HEK293 (cell line): ENCODE data around the gene MYOZ3.
A peak's percentile ranks its signal among the peaks of the same experiment; 100 is the strongest.

Experiments
- CTCF ChIA-PET: fragments of 350-600 bp; formaldehyde crosslinking; extraction: SDS; loops from one replicate; lab custom pipeline; 2021; ENCODE audit warnings: antibody characterized with exemption; lab: Yijun Ruan, JAX
- POLR2A ChIA-PET: fragments of 300-600 bp; formaldehyde crosslinking; extraction: SDS; loops from one replicate; lab custom pipeline; 2020; ENCODE audit warnings: antibody characterized with exemption, inconsistent platforms; lab: Yijun Ruan, JAX
- H3K27ac ChIP-seq: fragments of 200-500 bp; sonication (Bioruptor generic); 2 replicates; pipeline ENCODE4 v1.5.1; 2014; ENCODE audit warnings: low read depth, low read length, control low read depth, inconsistent platforms; ENCODE audit errors: extremely low read depth
- H3K36me3 ChIP-seq, 2 experiments: fragments of 200-500 bp in 1 of 2; sonication (Bioruptor generic) in 1 of 2; 1 replicate in 1 of 2; 2 replicates in 1 of 2; pipeline ENCODE4 v1.5.1; 2014 to 2017; ENCODE audit warnings: inconsistent platforms in 2 of 2, low read length in 2 of 2; ENCODE audit not compliant: control insufficient read depth in 2 of 2, insufficient read depth in 1 of 2
- H3K4me1 ChIP-seq: fragments of 200-500 bp; sonication (Bioruptor generic); 2 replicates; pipeline ENCODE4 v1.5.1; 2014; ENCODE audit warnings: mild to moderate bottlenecking, low read length, inconsistent platforms; ENCODE audit not compliant: control insufficient read depth, insufficient read depth
- H3K4me3 ChIP-seq: 2 replicates; pipeline ENCODE4 v1.5.1; 2011; ENCODE audit warnings: low read depth, mild to moderate bottlenecking, control low read depth, low read length, moderate library complexity
- H3K9me3 ChIP-seq: fragments of 200-500 bp; sonication (Bioruptor generic); 2 replicates; pipeline ENCODE4 v1.5.1; 2014; ENCODE audit warnings: low read depth, low read length, inconsistent platforms; ENCODE audit not compliant: control insufficient read depth, insufficient read depth
- EGR2 ChIP-seq: fragments of 450-650 bp; formaldehyde crosslinking; IDR thresholded peaks from 2 replicates; pipeline ENCODE4 v1.5.1; 2016; ENCODE audit warnings: low read depth, missing biosample characterization, missing genetic modification characterization
- GLIS2 ChIP-seq: fragments of 450-650 bp; formaldehyde crosslinking; IDR thresholded peaks from 2 replicates; pipeline ENCODE4 v1.5.1; 2016; ENCODE audit warnings: missing biosample characterization, missing genetic modification characterization
- HOXD13 ChIP-seq: sonication (generic); formaldehyde crosslinking; IDR thresholded peaks from 2 replicates; pipeline ENCODE4 v1.8.0; 2022; ENCODE audit warnings: missing genetic modification reagents, borderline replicate concordance
- KLF16 ChIP-seq: fragments of 450-650 bp; formaldehyde crosslinking; IDR thresholded peaks from 2 replicates; pipeline ENCODE4 v1.5.1; 2017; ENCODE audit warnings: missing biosample characterization, missing genetic modification characterization
- KLF17 ChIP-seq: fragments of 450-650 bp; formaldehyde crosslinking; IDR thresholded peaks from 2 replicates; pipeline ENCODE4 v1.5.1; 2016; ENCODE audit warnings: missing biosample characterization, missing genetic modification characterization
- MYNN ChIP-seq: fragments of 450-650 bp; formaldehyde crosslinking; IDR thresholded peaks from 2 replicates; pipeline ENCODE4 v1.5.1; 2016; ENCODE audit warnings: missing biosample characterization, missing genetic modification characterization, borderline replicate concordance
- PATZ1 ChIP-seq: fragments of 450-650 bp; formaldehyde crosslinking; IDR thresholded peaks from 2 replicates; pipeline ENCODE4 v1.5.1; 2016; ENCODE audit warnings: missing biosample characterization, missing genetic modification characterization
- PRDM6 ChIP-seq: fragments of 450-650 bp; formaldehyde crosslinking; IDR thresholded peaks from 2 replicates; pipeline ENCODE4 v1.5.1; 2017; ENCODE audit warnings: missing biosample characterization, missing genetic modification characterization
- SCRT2 ChIP-seq: fragments of 450-650 bp; formaldehyde crosslinking; IDR thresholded peaks from 2 replicates; pipeline ENCODE4 v1.5.1; 2016; ENCODE audit warnings: missing biosample characterization, missing genetic modification characterization
- SP3 ChIP-seq: fragments of 450-650 bp; formaldehyde crosslinking; IDR thresholded peaks from 2 replicates; pipeline ENCODE4 v1.5.1; 2016; ENCODE audit warnings: missing biosample characterization, missing genetic modification characterization
- TSHZ1 ChIP-seq: fragments of 450-650 bp; formaldehyde crosslinking; IDR thresholded peaks from 2 replicates; pipeline ENCODE4 v1.5.1; 2016; ENCODE audit warnings: missing biosample characterization, missing genetic modification characterization, borderline replicate concordance
- ZBTB10 ChIP-seq: fragments of 450-650 bp; formaldehyde crosslinking; IDR thresholded peaks from 2 replicates; pipeline ENCODE4 v1.5.1; 2016; ENCODE audit warnings: missing biosample characterization, missing genetic modification characterization
- ZBTB21 ChIP-seq: fragments of 450-650 bp; formaldehyde crosslinking; IDR thresholded peaks from 2 replicates; pipeline ENCODE4 v1.5.1; 2017; ENCODE audit warnings: missing biosample characterization, missing genetic modification characterization
- ZFHX2 ChIP-seq: fragments of 450-650 bp; formaldehyde crosslinking; conservative IDR thresholded peaks from 2 replicates; pipeline ENCODE4 v1.5.1; 2016; ENCODE audit warnings: missing biosample characterization, missing genetic modification characterization
- ZIC2 ChIP-seq: fragments of 450-650 bp; formaldehyde crosslinking; IDR thresholded peaks from 2 replicates; pipeline ENCODE4 v1.5.1; 2016; ENCODE audit warnings: missing biosample characterization, missing genetic modification characterization
- ZNF157 ChIP-seq: fragments of 450-650 bp; formaldehyde crosslinking; IDR thresholded peaks from 2 replicates; pipeline ENCODE4 v1.5.1; 2016; ENCODE audit warnings: missing biosample characterization, missing genetic modification characterization
- ZNF335 ChIP-seq: fragments of 450-650 bp; formaldehyde crosslinking; conservative IDR thresholded peaks from 2 replicates; pipeline ENCODE4 v1.5.1; 2016; ENCODE audit warnings: missing biosample characterization, missing genetic modification characterization
- ZNF37A ChIP-seq: fragments of 450-650 bp; IDR thresholded peaks from 2 replicates; pipeline ENCODE4 v1.5.1; 2018; ENCODE audit warnings: missing biosample characterization, missing genetic modification characterization
- ZNF416 ChIP-seq: fragments of 450-650 bp; formaldehyde crosslinking; IDR thresholded peaks from 2 replicates; pipeline ENCODE4 v1.5.1; 2016; ENCODE audit warnings: missing biosample characterization, missing genetic modification characterization
- ZNF561 ChIP-seq: fragments of 450-650 bp; IDR thresholded peaks from 2 replicates; pipeline ENCODE4 v1.5.1; 2018; ENCODE audit warnings: missing biosample characterization, missing genetic modification characterization, borderline replicate concordance
- ZNF580 ChIP-seq: fragments of 450-650 bp; formaldehyde crosslinking; IDR thresholded peaks from 2 replicates; pipeline ENCODE4 v1.5.1; 2016; ENCODE audit warnings: missing biosample characterization, missing genetic modification characterization
- ZNF610 ChIP-seq: fragments of 450-650 bp; formaldehyde crosslinking; IDR thresholded peaks from 2 replicates; pipeline ENCODE4 v1.5.1; 2016; ENCODE audit warnings: missing biosample characterization, missing genetic modification characterization, borderline replicate concordance
- ZNF701 ChIP-seq: fragments of 450-650 bp; formaldehyde crosslinking; IDR thresholded peaks from 2 replicates; pipeline ENCODE4 v1.5.1; 2016; ENCODE audit warnings: missing biosample characterization, missing genetic modification characterization

MYOZ3 gene

GRCh38 chr5:150619359-150620230 is 41.5 kb upstream of the MYOZ3 start:
- peak; percentile 58 for TF ChIP-seq ZFHX2
- TF ChIP-seq ZNF335 (tag by site-specific recombination): no peak
- TF ChIP-seq ZNF157: no peak
- TF ChIP-seq ZNF580 (tag by site-specific recombination): no peak
- TF ChIP-seq HOXD13: no peak
- TF ChIP-seq MYNN (tag by site-specific recombination): no peak
- no peak for TF ChIP-seq PATZ1 (tag by site-specific recombination)
- no peak for TF ChIP-seq KLF17 (tag by site-specific recombination)
- TF ChIP-seq ZIC2 (tag by site-specific recombination): peak; percentile 87
- no peak for TF ChIP-seq SP3 (tag by site-specific recombination)
- TF ChIP-seq EGR2 (tag by site-specific recombination): peak; percentile 44
- Histone ChIP-seq H3K9me3 (no peaks in the 10 kb centered on the region), H3K27ac (no peak overlapping the region), H3K4me3 (no peak overlapping the region), H3K4me1 (peaks cover 15% of the 10 kb centered on the region), H3K36me3 (no peaks in the 10 kb centered on the region)
- POLR2A ChIA-PET: interaction anchor here (0.8 kb wide), 2 partner anchors 11 to 44 kb away, joined by 3 to 4 read pairs; no protein-coding TSS in a partner anchor
- CTCF ChIA-PET: interaction anchor here (0.6 to 2.6 kb wide), 3 partner anchors 16 to 89 kb away, joined by 3 to 7 read pairs (median 7); no protein-coding TSS in a partner anchor

- ChIA-PET CTCF (interaction anchor here (0.8 to 1.1 kb wide), 3 partner anchors 47 to 172 kb away, joined by 3 read pairs; partner anchors contain the start of gene RPS14), POLR2A (interaction anchor here (0.7 to 1.7 kb wide), 4 partner anchors 8 to 123 kb away, joined by 3 to 5 read pairs (median 3); partner anchors contain the start of gene SYNPO)
- Histone ChIP-seq H3K4me1 (peaks cover 3% of the 10 kb centered on the region), H3K4me3 (no peak overlapping the region), H3K9me3 (no peaks in the 10 kb centered on the region), H3K27ac (no peak overlapping the region), H3K36me3 (no peaks in the 10 kb centered on the region)
- no peak for TF ChIP-seq ZNF416
- TF ChIP-seq ZBTB21 (tag by site-specific recombination): no peak
- no peak for TF ChIP-seq PRDM6 (tag by site-specific recombination)
- TF ChIP-seq ZBTB10 (tag by site-specific recombination): no peak
- no peak for TF ChIP-seq ZNF561 (tag by site-specific recombination)
- TF ChIP-seq TSHZ1 (tag by site-specific recombination): no peak
- TF ChIP-seq GLIS2 (tag by site-specific recombination): no peak
- no peak for TF ChIP-seq ZNF610
- no peak for TF ChIP-seq ZNF701
- TF ChIP-seq ZNF335 (tag by site-specific recombination): no peak
- no peak for TF ChIP-seq SCRT2 (tag by site-specific recombination)
- TF ChIP-seq KLF16 (tag by site-specific recombination): no peak
- TF ChIP-seq ZNF37A (tag by site-specific recombination): no peak
Measured at GRCh38 chr5:150621301-150621700, 39.8 kb upstream of the MYOZ3 start.
